Measurements from ENCODE around the gene HDDC3. TPM values are rescaled to one million over a fixed set of nuclear protein-coding genes. Genes with fewer than 3 reads are reported as not detected.

Gene HDDC3
- total and polyA plus RNA-seq, 9 of the 15 experiments (the other 6 are each of a cell fraction or from before 2014, with no cell fraction given), result 14.9 to 55.8 (median 36.9) TPM

DNA sequence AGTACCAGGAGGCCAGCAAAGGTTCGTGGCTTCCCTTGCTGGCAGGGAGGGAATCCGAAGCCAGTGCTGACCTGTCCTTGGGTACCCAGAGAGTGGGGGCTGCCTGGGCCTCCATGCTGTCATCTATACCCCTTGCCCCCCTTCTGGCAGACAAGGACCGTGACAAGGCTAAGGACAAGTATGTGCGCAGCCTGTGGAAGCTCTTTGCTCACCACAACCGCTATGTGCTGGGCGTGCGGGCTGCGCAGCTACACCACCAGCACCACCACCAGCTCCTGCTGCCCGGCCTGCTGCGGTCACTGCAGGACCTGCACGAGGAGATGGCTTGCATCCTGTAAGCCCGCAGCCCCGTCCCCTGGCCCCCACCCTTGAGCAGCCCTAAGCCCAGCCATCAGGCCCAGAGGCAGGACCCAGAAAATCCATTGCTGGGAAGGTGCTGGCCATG, 45.3 kb downstream of the HDDC3 start (continued):
- TF ChIP-seq, protein P1, sequence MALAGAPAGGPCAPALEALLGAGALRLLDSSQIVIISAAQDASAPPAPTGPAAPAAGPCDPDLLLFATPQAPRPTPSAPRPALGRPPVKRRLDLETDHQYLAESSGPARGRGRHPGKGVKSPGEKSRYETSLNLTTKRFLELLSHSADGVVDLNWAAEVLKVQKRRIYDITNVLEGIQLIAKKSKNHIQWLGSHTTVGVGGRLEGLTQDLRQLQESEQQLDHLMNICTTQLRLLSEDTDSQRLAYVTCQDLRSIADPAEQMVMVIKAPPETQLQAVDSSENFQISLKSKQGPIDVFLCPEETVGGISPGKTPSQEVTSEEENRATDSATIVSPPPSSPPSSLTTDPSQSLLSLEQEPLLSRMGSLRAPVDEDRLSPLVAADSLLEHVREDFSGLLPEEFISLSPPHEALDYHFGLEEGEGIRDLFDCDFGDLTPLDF (CRISPR knock-in tag; IDR thresholded peaks at IDR 0.05), result no peak

DNA sequence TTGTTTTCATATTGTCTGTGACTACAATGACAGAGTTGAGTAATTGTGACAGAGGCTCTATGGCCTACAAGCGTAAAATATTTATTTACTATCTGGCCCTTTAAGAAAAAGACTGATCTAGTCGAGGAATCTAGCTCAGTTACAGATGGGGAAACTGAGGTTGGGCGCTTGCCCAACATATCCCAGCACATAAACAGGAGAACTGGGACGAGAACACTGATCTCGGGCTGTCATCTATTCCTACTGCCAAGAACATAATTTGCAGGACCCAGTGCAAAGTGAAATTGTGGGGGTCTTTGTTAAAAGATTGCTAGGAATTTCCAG, 46.1 kb downstream of the HDDC3 start:
- H3K4me2 ChIP-seq (ENCODE audit: insufficient read depth, low read length), result no peak overlapping the region
- H3K79me2 ChIP-seq (ENCODE audit: control insufficient read depth, insufficient read depth, low read length), result no peaks in the 10 kb centered on the region
- no peak overlapping the region for H3K27ac ChIP-seq (ENCODE audit: extremely low read depth, low read depth, low read length)
- intact Hi-C loops (cut with micrococcal nuclease) (loop anchor here (1.0 to 10.0 kb wide), 5 partner anchors 69 to 561 kb away; no protein-coding TSS in a partner anchor), in situ Hi-C loops (cut with MboI) (loop anchor here (5.0 to 10.0 kb wide), 3 partner anchors 239 to 571 kb away; no protein-coding TSS in a partner anchor)
- H3K4me1 ChIP-seq (replicated peaks in 1 of 2; ENCODE audit: control insufficient read depth in 2 of 2, insufficient read depth in 2 of 2, low read length in 2 of 2), result peaks cover 10 to 73% of the 10 kb centered on the region in 2 experiments; a peak in 4 of 5 replicates
- peaks cover 23% of the 10 kb centered on the region; the same call in 2 of the 3 replicates for H3K36me3 ChIP-seq (ENCODE audit: control insufficient read depth, insufficient read depth, low read length)
- peaks cover 6% of the 10 kb centered on the region; the same call in 1 of the 2 replicates for H4K20me1 ChIP-seq (replicated peaks; ENCODE audit: control insufficient read depth, insufficient read depth, low read length)
- DNase-seq (ENCODE audit: extremely low read depth in 1 of 4, low spot score in 3 of 4) (no peak), ATAC-seq (no peak), FAIRE-seq (no peak)
- no peak overlapping the region for H3K4me3 ChIP-seq
- no peaks in the 10 kb centered on the region for H3K27me3 ChIP-seq (ENCODE audit: control insufficient read depth in 2 of 2, insufficient read depth in 2 of 2, low read length in 2 of 2)
- peak overlapping the region; percentile 61; the same call in 1 of the 2 replicates for H2AFZ ChIP-seq (ENCODE audit: low read depth, low read length)
- ChIA-PET CTCF (ENCODE audit: low intra/inter-chr PET ratio) (interaction anchor here (0.5 to 2.1 kb wide), 8 partner anchors 79 to 1263 kb away, joined by 3 to 10 read pairs (median 5); no protein-coding TSS in a partner anchor), POLR2A (interaction anchor here (0.5 to 2.6 kb wide), 7 partner anchors 9 to 534 kb away, joined by 3 to 11 read pairs (median 4); no protein-coding TSS in a partner anchor)
- no peaks in the 10 kb centered on the region for H3K9me3 ChIP-seq (replicated peaks; ENCODE audit: control insufficient read depth, insufficient read depth, low read depth, low read length)
- H3K9ac ChIP-seq (ENCODE audit: insufficient read depth in 1 of 2, low read depth in 2 of 2, low read length in 2 of 2), result no peak overlapping the region
- WGBS (ENCODE audit: insufficient coverage, low coverage, missing lambda C conversion rate), result 11% methylated on average over 5 of the region's 5 CpGs
- BruUV-seq (replicated peaks), result no TSS peak
- H3K9me1 ChIP-seq (ENCODE audit: control insufficient read depth, insufficient read depth, low read length), result peaks cover 3% of the 10 kb centered on the region
- TF ChIP-seq, protein P2, sequence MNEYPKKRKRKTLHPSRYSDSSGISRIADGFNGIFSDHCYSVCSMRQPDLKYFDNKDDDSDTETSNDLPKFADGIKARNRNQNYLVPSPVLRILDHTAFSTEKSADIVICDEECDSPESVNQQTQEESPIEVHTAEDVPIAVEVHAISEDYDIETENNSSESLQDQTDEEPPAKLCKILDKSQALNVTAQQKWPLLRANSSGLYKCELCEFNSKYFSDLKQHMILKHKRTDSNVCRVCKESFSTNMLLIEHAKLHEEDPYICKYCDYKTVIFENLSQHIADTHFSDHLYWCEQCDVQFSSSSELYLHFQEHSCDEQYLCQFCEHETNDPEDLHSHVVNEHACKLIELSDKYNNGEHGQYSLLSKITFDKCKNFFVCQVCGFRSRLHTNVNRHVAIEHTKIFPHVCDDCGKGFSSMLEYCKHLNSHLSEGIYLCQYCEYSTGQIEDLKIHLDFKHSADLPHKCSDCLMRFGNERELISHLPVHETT (CRISPR knock-in tag; conservative IDR thresholded peaks at IDR 0.05 in 1 of 2, IDR thresholded peaks at IDR 0.05 in 1 of 2), result no peak
- TF ChIP-seq SPI1 (IDR thresholded peaks at IDR 0.05; ENCODE audit: borderline replicate concordance, low read depth, low read length) (no peak), L3MBTL2 (IDR thresholded peaks at IDR 0.05) (0 out of 2 replicates have a peak, but pooled peaks have one; percentile 5), MYBL2 (IDR thresholded peaks at IDR 0.05; ENCODE audit: low read depth) (no peak), MYBL2 (CRISPR knock-in tag; IDR thresholded peaks at IDR 0.05; ENCODE audit: borderline replicate concordance) (no peak), FIP1L1 (IDR thresholded peaks at IDR 0.05; ENCODE audit: low read depth, low read length, poor library complexity, severe bottlenecking) (no peak), CREBBP (IDR thresholded peaks at IDR 0.05; ENCODE audit: low read depth, low read length) (no peak), TCF7L2 (IDR thresholded peaks at IDR 0.05; ENCODE audit: low read depth, low read length) (no peak), HNRNPL (IDR thresholded peaks at IDR 0.05; ENCODE audit: low read depth, low read length) (no peak), FOS (IDR thresholded peaks at IDR 0.05; ENCODE audit: extremely low read depth, insufficient read length) (no peak), BCOR (IDR thresholded peaks at IDR 0.05) (0 out of 2 replicates have a peak, but pooled peaks have one; percentile 36)
- TF ChIP-seq, protein P3, sequence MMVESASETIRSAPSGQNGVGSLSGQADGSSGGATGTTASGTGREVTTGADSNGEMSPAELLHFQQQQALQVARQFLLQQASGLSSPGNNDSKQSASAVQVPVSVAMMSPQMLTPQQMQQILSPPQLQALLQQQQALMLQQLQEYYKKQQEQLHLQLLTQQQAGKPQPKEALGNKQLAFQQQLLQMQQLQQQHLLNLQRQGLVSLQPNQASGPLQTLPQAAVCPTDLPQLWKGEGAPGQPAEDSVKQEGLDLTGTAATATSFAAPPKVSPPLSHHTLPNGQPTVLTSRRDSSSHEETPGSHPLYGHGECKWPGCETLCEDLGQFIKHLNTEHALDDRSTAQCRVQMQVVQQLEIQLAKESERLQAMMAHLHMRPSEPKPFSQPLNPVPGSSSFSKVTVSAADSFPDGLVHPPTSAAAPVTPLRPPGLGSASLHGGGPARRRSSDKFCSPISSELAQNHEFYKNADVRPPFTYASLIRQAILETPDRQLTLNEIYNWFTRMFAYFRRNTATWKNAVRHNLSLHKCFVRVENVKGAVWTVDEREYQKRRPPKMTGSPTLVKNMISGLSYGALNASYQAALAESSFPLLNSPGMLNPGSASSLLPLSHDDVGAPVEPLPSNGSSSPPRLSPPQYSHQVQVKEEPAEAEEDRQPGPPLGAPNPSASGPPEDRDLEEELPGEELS (CRISPR knock-in tag; IDR thresholded peaks at IDR 0.05; ENCODE audit: borderline replicate concordance), result no peak
- TF ChIP-seq, protein P4, sequence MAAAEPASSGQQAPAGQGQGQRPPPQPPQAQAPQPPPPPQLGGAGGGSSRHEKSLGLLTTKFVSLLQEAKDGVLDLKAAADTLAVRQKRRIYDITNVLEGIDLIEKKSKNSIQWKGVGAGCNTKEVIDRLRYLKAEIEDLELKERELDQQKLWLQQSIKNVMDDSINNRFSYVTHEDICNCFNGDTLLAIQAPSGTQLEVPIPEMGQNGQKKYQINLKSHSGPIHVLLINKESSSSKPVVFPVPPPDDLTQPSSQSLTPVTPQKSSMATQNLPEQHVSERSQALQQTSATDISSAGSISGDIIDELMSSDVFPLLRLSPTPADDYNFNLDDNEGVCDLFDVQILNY (CRISPR knock-in tag; IDR thresholded peaks at IDR 0.05), result no peak
